Measurements from ENCODE around the gene CLMN. TPM values are rescaled to one million over a fixed set of nuclear protein-coding genes. Genes with fewer than 3 reads are reported as not detected.
A peak's percentile ranks its signal among the peaks of the same experiment; 100 is the strongest.

Gene CLMN
- total and polyA plus RNA-seq, 2 donors (not counting 1 experiment from before 2014, with no cell fraction given), result 9.6 to 51.5 TPM

- peak overlapping the region in 1 of 5 experiments; percentile 19 for H3K4me3 ChIP-seq (ENCODE audit: control extremely low read depth in 1 of 5, extremely low read depth in 1 of 5, insufficient read depth in 1 of 5, low read depth in 2 of 5, low read length in 4 of 5)
- peak overlapping the region; percentile 32 to 57 for H3K27ac ChIP-seq (ENCODE audit: low read length in 2 of 2)
- Mint-ChIP-seq H3K27ac (peak overlapping the region; percentile 79), H3K4me1 (peaks cover 44% of the 10 kb centered on the region), H3K9me3 (ENCODE audit: insufficient read depth) (peaks cover 4% of the 10 kb centered on the region), H3K4me3 (peak overlapping the region; percentile 67), H3K27me3 (no peaks in the 10 kb centered on the region)
- peak; percentile 94 for ATAC-seq (ENCODE audit: low read depth)
- WGBS (ENCODE audit: insufficient coverage), result 29% methylated on average over 8 of the region's 12 CpGs
- peak overlapping the region; percentile 10 for H3K9ac ChIP-seq (ENCODE audit: low read length)
- DNase-seq, result peak; percentile 82
- intact Hi-C loops (cut with micrococcal nuclease), result loop anchor here (1.0 to 10.0 kb wide), 6 partner anchors 37 to 269 kb away; partner anchors contain the start of genes CLMN, DICER1 and GLRX5
- no peaks in the 10 kb centered on the region for H3K27me3 ChIP-seq (replicated peaks in 1 of 4; ENCODE audit: control extremely low read depth in 1 of 4, control insufficient read depth in 3 of 4, insufficient read depth in 4 of 4, low read length in 3 of 4)
- H3K4me1 ChIP-seq (ENCODE audit: control insufficient read depth in 2 of 2, insufficient read depth in 2 of 2, low read length in 2 of 2), result peaks cover 21 to 27% of the 10 kb centered on the region in 2 donors
- CTCF ChIA-PET, result interaction anchor here (0.6 to 1.4 kb wide), 2 partner anchors 9 to 64 kb away, joined by 3 to 4 read pairs; no protein-coding TSS in a partner anchor
- H2AFZ ChIP-seq (ENCODE audit: insufficient read depth, low read depth, low read length, poor library complexity, severe bottlenecking), result no peak overlapping the region
- POLR2A ChIA-PET, result interaction anchor here (0.7 to 1.5 kb wide), 5 partner anchors 12 to 62 kb away, joined by 3 to 6 read pairs (median 3); partner anchors contain the start of gene CLMN
- peaks cover 21% of the 10 kb centered on the region for H3K79me2 ChIP-seq (ENCODE audit: control insufficient read depth, insufficient read depth, low read length)
- TF ChIP-seq CTCF (IDR thresholded peaks at IDR 0.05) (no peak), EZH2 (IDR thresholded peaks at IDR 0.05; ENCODE audit: borderline replicate concordance, insufficient read depth, low read depth, low read length, poor library complexity, severe bottlenecking) (no peak)
- H3K36me3 ChIP-seq (replicated peaks in 1 of 2; ENCODE audit: control extremely low read depth in 1 of 2, control insufficient read depth in 1 of 2, extremely low read depth in 1 of 2, insufficient read depth in 2 of 2, low read length in 1 of 2), result no peaks in the 10 kb centered on the region
- H3K9me3 ChIP-seq (ENCODE audit: control extremely low read depth in 1 of 3, control insufficient read depth in 2 of 3, insufficient read depth in 1 of 3, low read length in 2 of 3), result no peaks in the 10 kb centered on the region
- H4K20me1 ChIP-seq (ENCODE audit: control insufficient read depth, insufficient read depth, low read length, poor library complexity, severe bottlenecking), result peaks cover 9% of the 10 kb centered on the region
- H3K4me2 ChIP-seq (replicated peaks; ENCODE audit: low read depth, low read length, poor library complexity, severe bottlenecking), result peak overlapping the region; percentile 63
Measured at GRCh38 chr14:95265106-95266094, 54.3 kb downstream of the CLMN start.
